Loucy (cell line): ENCODE results near the gene RSPH10B2.
"Not testable (repeated sequence)": the region's sequence is repeated elsewhere in the genome, so short reads cannot be mapped to it uniquely, and the experiment has no call there.

ENCODE experiments used
- CTCF ChIP-seq: fragments of 200-600 bp; sonication (generic); conservative IDR thresholded peaks from 2 replicates; pipeline ENCODE4 v1.5.1; 2014; ENCODE audit warnings: mild to moderate bottlenecking, antibody characterized with exemption, low read length
- EZH2phosphoT487 ChIP-seq: fragments of 200-600 bp; IDR thresholded peaks from 2 replicates; pipeline ENCODE4 v1.6.1; 2018; ENCODE audit warnings: antibody characterized with exemption, mild to moderate bottlenecking, moderate library complexity, borderline replicate concordance

GRCh38 chr7:6821622-6822021 lies 67.7 kb downstream of the RSPH10B2 start:
- not testable (repeated sequence) for TF ChIP-seq EZH2phosphoT487, CTCF
